BLaER1 (cell line): Measurements from ENCODE around the gene DGKH.
"Not testable (repeated sequence)": the region's sequence is repeated elsewhere in the genome, so short reads cannot be mapped to it uniquely, and the experiment has no call there.

Experiments used
- H3K27ac ChIP-seq: shearing (Covaris generic); formaldehyde crosslinking; 2 replicates; pipeline ENCODE4 v1.8.1; 2022
- H3K27me3 ChIP-seq: shearing (Covaris generic); formaldehyde crosslinking; 2 replicates; pipeline ENCODE4 v1.8.1; 2022
- H3K36me3 ChIP-seq: shearing (Covaris generic); formaldehyde crosslinking; 2 replicates; pipeline ENCODE4 v1.8.1; 2022
- H3K4me1 ChIP-seq: shearing (Covaris generic); formaldehyde crosslinking; 2 replicates; pipeline ENCODE4 v1.8.1; 2022
- H3K4me2 ChIP-seq: shearing (Covaris generic); formaldehyde crosslinking; 2 replicates; pipeline ENCODE4 v1.8.1; 2022
- H3K4me3 ChIP-seq: shearing (Covaris generic); formaldehyde crosslinking; 2 replicates; pipeline ENCODE4 v1.8.1; 2022
- H3K9ac ChIP-seq: shearing (Covaris generic); formaldehyde crosslinking; 2 replicates; pipeline ENCODE4 v1.8.1; 2022
- H3K9me3 ChIP-seq: shearing (Covaris generic); formaldehyde crosslinking; 2 replicates; pipeline ENCODE4 v1.8.1; 2022
- H4K20me1 ChIP-seq: shearing (Covaris generic); formaldehyde crosslinking; 2 replicates; pipeline ENCODE4 v1.8.1; 2022
- Cebpa-rat ChIP-seq: shearing (Covaris generic); IDR thresholded peaks from 2 replicates; pipeline ENCODE4 v1.8.1; 2022

The DGKH gene

GRCh38 chr13:42071672-42072419 is 23.4 kb downstream of the DGKH start:
- no peak overlapping the region for H3K9ac ChIP-seq
- H3K4me1 ChIP-seq: peaks cover 12% of the 10 kb centered on the region
- H3K4me3 ChIP-seq: no peak overlapping the region
- TF ChIP-seq Cebpa-rat: no peak
- no peaks in the 10 kb centered on the region for H3K27me3 ChIP-seq
- H3K36me3 ChIP-seq: peaks cover 32% of the 10 kb centered on the region
- H3K9me3 ChIP-seq: no peaks in the 10 kb centered on the region
- H4K20me1 ChIP-seq: peaks cover 14% of the 10 kb centered on the region; the same call in 1 of the 2 replicates
- H3K4me2 ChIP-seq: no peak overlapping the region
- no peak overlapping the region for H3K27ac ChIP-seq

DNA sequence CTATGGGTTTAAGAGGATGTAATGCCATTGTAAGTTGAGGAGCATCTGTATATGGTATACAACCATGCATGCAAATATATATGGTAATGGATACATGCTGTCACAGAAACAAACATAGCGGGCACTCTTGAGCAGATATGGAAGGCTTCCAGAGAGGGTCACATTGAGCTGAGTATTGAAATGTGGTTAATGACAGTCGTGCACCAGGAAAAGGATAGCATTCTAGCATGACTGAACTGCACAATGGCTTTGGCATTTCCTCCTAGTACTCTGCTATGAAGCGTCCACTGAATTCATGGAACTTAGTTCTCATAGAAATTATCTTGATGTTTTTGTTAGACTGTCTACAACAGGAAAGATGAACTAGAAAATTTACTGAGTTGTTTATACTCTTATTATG is 25.2 kb downstream of the DGKH start:
- peaks cover 25% of the 10 kb centered on the region; the same call in 1 of the 2 replicates for H4K20me1 ChIP-seq
- no peak overlapping the region for H3K27ac ChIP-seq
- H3K36me3 ChIP-seq: peaks cover 32% of the 10 kb centered on the region
- no peak overlapping the region for H3K4me3 ChIP-seq
- no peak overlapping the region for H3K9ac ChIP-seq
- no peak for TF ChIP-seq Cebpa-rat
- no peaks in the 10 kb centered on the region for H3K9me3 ChIP-seq
- H3K27me3 ChIP-seq: no peaks in the 10 kb centered on the region
- H3K4me2 ChIP-seq: no peak overlapping the region
- H3K4me1 ChIP-seq: peaks cover 12% of the 10 kb centered on the region

GRCh38 chr13:42075517-42075916 is 27.1 kb downstream of the DGKH start:
- H3K9ac ChIP-seq: no peak overlapping the region
- H3K27ac ChIP-seq: no peak overlapping the region
- no peak overlapping the region for H3K4me3 ChIP-seq
- no peaks in the 10 kb centered on the region for H3K9me3 ChIP-seq
- H4K20me1 ChIP-seq: peaks cover 25% of the 10 kb centered on the region; the same call in 1 of the 2 replicates
- TF ChIP-seq Cebpa-rat: no peak
- no peaks in the 10 kb centered on the region for H3K27me3 ChIP-seq
- H3K4me1 ChIP-seq: peaks cover 12% of the 10 kb centered on the region
- peaks cover 20% of the 10 kb centered on the region for H3K36me3 ChIP-seq
- H3K4me2 ChIP-seq: no peak overlapping the region

DNA sequence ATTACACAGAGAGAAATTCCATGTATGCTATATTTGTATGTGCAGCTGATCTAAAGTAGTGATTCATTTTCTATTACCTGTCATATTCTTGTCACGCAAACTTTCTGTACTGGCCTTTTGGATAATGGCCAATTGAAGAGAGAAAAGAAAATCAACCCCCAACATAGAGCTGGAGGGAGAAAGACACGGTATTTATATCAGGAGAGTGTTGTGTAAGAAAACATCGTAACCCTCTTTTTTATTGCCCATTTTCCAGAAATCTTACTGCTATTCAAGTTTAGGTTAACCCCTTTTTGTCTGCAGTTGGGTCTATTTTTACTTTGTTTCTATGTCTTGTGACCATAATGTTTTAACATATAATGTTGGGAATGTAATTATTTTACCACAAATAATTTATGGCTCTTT is 27.9 kb downstream of the DGKH start:
- H3K27me3 ChIP-seq: no peaks in the 10 kb centered on the region
- H3K9me3 ChIP-seq: peaks cover 3% of the 10 kb centered on the region
- peaks cover 6% of the 10 kb centered on the region for H3K4me1 ChIP-seq
- no peak overlapping the region for H3K4me3 ChIP-seq
- H3K36me3 ChIP-seq: peaks cover 18% of the 10 kb centered on the region
- H4K20me1 ChIP-seq: peaks cover 25% of the 10 kb centered on the region; the same call in 1 of the 2 replicates
- no peak for TF ChIP-seq Cebpa-rat
- no peak overlapping the region for H3K9ac ChIP-seq
- H3K4me2 ChIP-seq: no peak overlapping the region
- H3K27ac ChIP-seq: no peak overlapping the region

GRCh38 chr13:42078128-42078808 is 29.8 kb downstream of the DGKH start:
- no peaks in the 10 kb centered on the region for H3K27me3 ChIP-seq
- peaks cover 9% of the 10 kb centered on the region for H3K9me3 ChIP-seq
- peaks cover 22% of the 10 kb centered on the region for H3K36me3 ChIP-seq
- no peak overlapping the region for H3K27ac ChIP-seq
- no peak overlapping the region for H3K4me3 ChIP-seq
- TF ChIP-seq Cebpa-rat: no peak
- peaks cover 25% of the 10 kb centered on the region; the same call in 1 of the 2 replicates for H4K20me1 ChIP-seq
- no peak overlapping the region for H3K4me2 ChIP-seq
- peaks cover 8% of the 10 kb centered on the region; the same call in 1 of the 2 replicates for H3K4me1 ChIP-seq
- H3K9ac ChIP-seq: no peak overlapping the region

- Histone ChIP-seq H3K4me2 (no peak overlapping the region), H3K27ac (no peak overlapping the region), H3K9me3 (peaks cover 33% of the 10 kb centered on the region), H3K9ac (no peak overlapping the region), H3K4me1 (peaks cover 8% of the 10 kb centered on the region; the same call in 1 of the 2 replicates), H3K4me3 (no peak overlapping the region), H3K36me3 (peaks cover 42% of the 10 kb centered on the region), H4K20me1 (0 out of 2 replicates have a peak, but pooled peaks cover under 1% of the 10 kb centered on the region), H3K27me3 (no peaks in the 10 kb centered on the region)
- TF ChIP-seq Cebpa-rat: no peak
These were observed 34.8 kb downstream of the DGKH start for GRCh38 chr13:42083138-42083770.

- H3K27me3 ChIP-seq: no peaks in the 10 kb centered on the region
- H3K9me3 ChIP-seq: peaks cover 33% of the 10 kb centered on the region
- H3K27ac ChIP-seq: no peak overlapping the region
- H3K9ac ChIP-seq: no peak overlapping the region
- TF ChIP-seq Cebpa-rat: no peak
- peaks cover 8% of the 10 kb centered on the region; the same call in 1 of the 2 replicates for H3K4me1 ChIP-seq
- no peak overlapping the region for H3K4me2 ChIP-seq
- H4K20me1 ChIP-seq: no peaks in the 10 kb centered on the region
- H3K36me3 ChIP-seq: peaks cover 42% of the 10 kb centered on the region
- H3K4me3 ChIP-seq: no peak overlapping the region
These were observed 36.3 kb downstream of the DGKH start for GRCh38 chr13:42084722-42085121.

GRCh38 chr13:42086582-42086981 is 38.1 kb downstream of the DGKH start:
- H3K4me2 ChIP-seq: no peak overlapping the region
- H3K9ac ChIP-seq: no peak overlapping the region
- H3K4me3 ChIP-seq: no peak overlapping the region
- H3K27ac ChIP-seq: no peak overlapping the region
- peaks cover 40% of the 10 kb centered on the region for H3K36me3 ChIP-seq
- H3K4me1 ChIP-seq: peaks cover 8% of the 10 kb centered on the region; the same call in 1 of the 2 replicates
- H3K27me3 ChIP-seq: no peaks in the 10 kb centered on the region
- no peak for TF ChIP-seq Cebpa-rat
- peaks cover 32% of the 10 kb centered on the region for H3K9me3 ChIP-seq
- no peaks in the 10 kb centered on the region for H4K20me1 ChIP-seq

DNA sequence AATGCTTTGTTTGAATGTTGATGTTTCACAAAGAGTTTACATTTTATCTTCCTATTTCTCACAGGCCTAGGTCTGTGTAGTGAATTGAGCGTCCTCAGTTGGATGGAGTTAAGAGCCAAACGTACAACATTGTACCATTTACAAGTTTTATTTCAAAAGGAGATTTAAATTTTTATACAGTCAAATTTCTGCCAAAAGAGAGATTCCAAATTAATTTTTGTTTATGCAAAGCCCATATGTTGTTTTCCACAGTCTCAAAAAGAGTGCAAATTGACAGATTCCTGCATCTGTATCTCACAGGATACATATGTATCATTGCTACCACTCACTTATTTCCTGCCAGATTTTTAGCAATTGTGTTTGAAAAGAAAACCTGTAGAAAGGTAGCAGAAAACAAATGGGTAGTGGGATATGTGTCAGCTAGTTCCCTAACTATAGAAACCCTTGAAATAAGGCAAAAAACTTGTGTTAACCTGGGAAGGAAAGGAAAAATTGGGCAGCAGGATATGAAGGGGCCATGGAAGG is 46.1 kb downstream of the DGKH start:
- Histone ChIP-seq H3K36me3 (peaks cover 24% of the 10 kb centered on the region), H4K20me1 (no peaks in the 10 kb centered on the region), H3K9me3 (peaks cover 12% of the 10 kb centered on the region), H3K9ac (no peak overlapping the region), H3K4me3 (no peak overlapping the region), H3K4me1 (no peaks in the 10 kb centered on the region), H3K4me2 (no peak overlapping the region), H3K27ac (no peak overlapping the region), H3K27me3 (no peaks in the 10 kb centered on the region)
- TF ChIP-seq Cebpa-rat: no peak

- not testable (repeated sequence) for H3K4me2 ChIP-seq, H3K9me3 ChIP-seq, H4K20me1 ChIP-seq, H3K9ac ChIP-seq, H3K27me3 ChIP-seq, H3K4me1 ChIP-seq, H3K27ac ChIP-seq, H3K4me3 ChIP-seq
- peaks cover 18% of the 10 kb centered on the region for H3K36me3 ChIP-seq
These were observed 47.8 kb downstream of the DGKH start for GRCh38 chr13:42096222-42096621.
